ENCODE measurements around the gene GPC6.

Gene GPC6

GRCh38 chr13:94243551-94243950, 1016.9 kb downstream of the GPC6 start:
- no peak for DNase-seq (ENCODE audit: low read depth)
- H3K4me3 ChIP-seq (ENCODE audit: low read depth, low read length) = no peak overlapping the region
- no peak for TF ChIP-seq CTCF (IDR thresholded peaks at IDR 0.05; ENCODE audit: low read depth, low read length, missing control alignments)

GRCh38 chr13:94246495-94246894, 1019.9 kb downstream of the GPC6 start:
- DNase-seq (ENCODE audit: low read depth) = no peak
- H3K4me3 ChIP-seq (ENCODE audit: low read depth, low read length) = no peak overlapping the region
- no peak for TF ChIP-seq CTCF (IDR thresholded peaks at IDR 0.05; ENCODE audit: low read depth, low read length, missing control alignments)

- no peak for DNase-seq (ENCODE audit: low read depth)
- TF ChIP-seq CTCF (IDR thresholded peaks at IDR 0.05; ENCODE audit: low read depth, low read length, missing control alignments) = no peak
- no peak overlapping the region for H3K4me3 ChIP-seq (ENCODE audit: low read depth, low read length)
Measured at GRCh38 chr13:94247890-94248289, 1021.3 kb downstream of the GPC6 start.

- DNase-seq (ENCODE audit: low read depth) = no peak
- no peak for TF ChIP-seq CTCF (IDR thresholded peaks at IDR 0.05; ENCODE audit: low read depth, low read length, missing control alignments)
- H3K4me3 ChIP-seq (ENCODE audit: low read depth, low read length) = no peak overlapping the region
Measured at GRCh38 chr13:94248454-94249228, 1022.0 kb downstream of the GPC6 start.

GRCh38 chr13:94249512-94249911, 1022.9 kb downstream of the GPC6 start:
- TF ChIP-seq CTCF (IDR thresholded peaks at IDR 0.05; ENCODE audit: low read depth, low read length, missing control alignments) = no peak
- no peak overlapping the region for H3K4me3 ChIP-seq (ENCODE audit: low read depth, low read length)
- DNase-seq (ENCODE audit: low read depth) = no peak

- no peak overlapping the region for H3K4me3 ChIP-seq (ENCODE audit: low read depth, low read length)
- DNase-seq (ENCODE audit: low read depth) = no peak
- no peak for TF ChIP-seq CTCF (IDR thresholded peaks at IDR 0.05; ENCODE audit: low read depth, low read length, missing control alignments)
Measured at GRCh38 chr13:94251831-94252608, 1025.4 kb downstream of the GPC6 start.

All from GM12864 (cell line).